HG03558 (cell line): ENCODE measurements around the gene USO1.
"Not testable (repeated sequence)": the region's sequence is repeated elsewhere in the genome, so short reads cannot be mapped to it uniquely, and the experiment has no call there.

ENCODE experiments used
- ATAC-seq: cut with Tn5 transposase; IDR thresholded peaks from one replicate; pipeline ENCODE4 v1.9.1; 2021; ENCODE audit warnings: moderate number of reproducible peaks; ENCODE audit not compliant: unreplicated experiment; ENCODE audit errors: extremely low read depth

USO1 gene

GRCh38 chr4:75714011-75714410, 10.4 kb upstream of the USO1 start:
- no peak for ATAC-seq

GRCh38 chr4:75714704-75715103, 9.7 kb upstream of the USO1 start:
- no peak for ATAC-seq

- ATAC-seq = no peak
These were observed 9.1 kb upstream of the USO1 start for GRCh38 chr4:75715105-75715799.

- not testable (repeated sequence) for ATAC-seq
These were observed 8.3 kb upstream of the USO1 start for GRCh38 chr4:75716054-75716453.

GRCh38 chr4:75717408-75717807, 7.0 kb upstream of the USO1 start:
- ATAC-seq = no peak

GRCh38 chr4:75718529-75718928, 5.8 kb upstream of the USO1 start:
- ATAC-seq = no peak

GRCh38 chr4:75722417-75722816, 2.0 kb upstream of the USO1 start:
- ATAC-seq = no peak

GRCh38 chr4:75723163-75724065, 963 bp upstream of the USO1 start:
- ATAC-seq = no peak

- peak; percentile 22 for ATAC-seq
These were observed 719 bp downstream of the USO1 start for GRCh38 chr4:75724867-75725724.

- not testable (repeated sequence) for ATAC-seq
These were observed 1.7 kb downstream of the USO1 start for GRCh38 chr4:75725942-75726538.

- ATAC-seq = no peak
These were observed 2.2 kb downstream of the USO1 start for GRCh38 chr4:75726577-75726976.

- ATAC-seq = no peak
These were observed 2.7 kb downstream of the USO1 start for GRCh38 chr4:75727073-75727472.

- ATAC-seq = no peak
These were observed 5.5 kb downstream of the USO1 start for GRCh38 chr4:75729836-75730235.

- no peak for ATAC-seq
These were observed 9.0 kb downstream of the USO1 start for GRCh38 chr4:75733369-75733768.

- no peak for ATAC-seq
These were observed 11.1 kb downstream of the USO1 start for GRCh38 chr4:75735525-75735924.

- ATAC-seq = no peak
These were observed 12.5 kb downstream of the USO1 start for GRCh38 chr4:75736862-75737261.

GRCh38 chr4:75737398-75737797, 13.0 kb downstream of the USO1 start:
- no peak for ATAC-seq

GRCh38 chr4:75741027-75741426, 16.6 kb downstream of the USO1 start:
- no peak for ATAC-seq

- ATAC-seq = no peak
These were observed 18.1 kb downstream of the USO1 start for GRCh38 chr4:75742451-75742850.

GRCh38 chr4:75745161-75745560, 20.8 kb downstream of the USO1 start:
- no peak for ATAC-seq
